Vagina (tissue), 2 donors: ENCODE measurements around the gene PLEKHS1.

Experiments
- POLR2A ChIP-seq, 2 donors: fragments of 450-650 bp; IDR thresholded peaks; one replicate each; pipeline ENCODE4 v1.6.1; 2017; ENCODE audit warnings: antibody characterized with exemption in 2 of 2, mild to moderate bottlenecking in 2 of 2, moderate library complexity in 2 of 2
- POLR2AphosphoS5 ChIP-seq, 2 donors: sonication (generic); formaldehyde crosslinking; IDR thresholded peaks; one replicate each; pipeline ENCODE4 v1.9.0; 2017; ENCODE audit warnings: antibody characterized with exemption in 2 of 2, mild to moderate bottlenecking in 2 of 2, low read depth in 1 of 2; ENCODE audit not compliant: insufficient read depth in 1 of 2
- TF ChIP-seq, protein P1 (sequence below), 3 experiments: fragments of 450-650 bp in 2 of 3; fragments of 200-600 bp in 1 of 3; sonication (generic) in 1 of 3; IDR thresholded peaks; one replicate each; pipeline ENCODE4 v1.5.1; 2017 to 2019; ENCODE audit warnings: antibody characterized with exemption in 3 of 3, mild to moderate bottlenecking in 2 of 3, moderate library complexity in 2 of 3

DNA sequence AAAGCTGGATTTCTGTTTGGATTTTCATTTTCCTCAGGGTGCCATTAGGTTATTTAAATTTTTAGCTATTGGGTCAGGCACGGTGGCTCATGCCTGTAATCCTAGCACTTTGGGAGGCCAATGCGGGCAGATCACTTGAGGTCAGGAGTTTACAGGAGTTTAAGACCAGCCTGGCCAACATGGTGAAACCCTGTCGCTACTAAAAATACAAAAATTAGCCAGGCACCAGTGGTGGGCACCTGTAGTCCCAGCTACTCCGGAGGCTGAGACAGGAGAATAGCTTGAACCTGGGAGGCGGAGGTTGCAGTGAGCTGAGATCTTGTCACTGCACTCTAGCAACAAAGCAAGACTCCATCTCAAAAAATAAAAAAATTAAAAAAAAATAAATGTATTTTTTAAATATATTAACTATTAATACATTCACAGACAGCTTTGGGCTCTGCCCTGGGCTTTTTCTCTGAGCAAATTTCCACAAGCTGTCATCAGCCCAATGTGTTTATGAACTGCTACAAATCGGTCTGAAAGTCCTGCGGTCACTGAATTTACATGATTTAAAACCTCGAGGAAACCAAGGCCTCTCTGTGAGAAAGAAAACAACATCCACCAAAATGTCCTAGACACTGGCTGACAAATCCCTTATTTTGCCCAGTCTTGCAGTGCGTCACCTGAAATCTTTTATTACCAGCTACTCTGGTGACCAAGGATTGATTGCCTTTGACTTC is 19.2 kb upstream of the PLEKHS1 start:
- TF ChIP-seq, protein P1, sequence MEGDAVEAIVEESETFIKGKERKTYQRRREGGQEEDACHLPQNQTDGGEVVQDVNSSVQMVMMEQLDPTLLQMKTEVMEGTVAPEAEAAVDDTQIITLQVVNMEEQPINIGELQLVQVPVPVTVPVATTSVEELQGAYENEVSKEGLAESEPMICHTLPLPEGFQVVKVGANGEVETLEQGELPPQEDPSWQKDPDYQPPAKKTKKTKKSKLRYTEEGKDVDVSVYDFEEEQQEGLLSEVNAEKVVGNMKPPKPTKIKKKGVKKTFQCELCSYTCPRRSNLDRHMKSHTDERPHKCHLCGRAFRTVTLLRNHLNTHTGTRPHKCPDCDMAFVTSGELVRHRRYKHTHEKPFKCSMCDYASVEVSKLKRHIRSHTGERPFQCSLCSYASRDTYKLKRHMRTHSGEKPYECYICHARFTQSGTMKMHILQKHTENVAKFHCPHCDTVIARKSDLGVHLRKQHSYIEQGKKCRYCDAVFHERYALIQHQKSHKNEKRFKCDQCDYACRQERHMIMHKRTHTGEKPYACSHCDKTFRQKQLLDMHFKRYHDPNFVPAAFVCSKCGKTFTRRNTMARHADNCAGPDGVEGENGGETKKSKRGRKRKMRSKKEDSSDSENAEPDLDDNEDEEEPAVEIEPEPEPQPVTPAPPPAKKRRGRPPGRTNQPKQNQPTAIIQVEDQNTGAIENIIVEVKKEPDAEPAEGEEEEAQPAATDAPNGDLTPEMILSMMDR (IDR thresholded peaks at IDR 0.05) = no peak
- TF ChIP-seq POLR2AphosphoS5 (IDR thresholded peaks at IDR 0.05; ENCODE audit: insufficient read depth in 1 of 2, low read depth in 1 of 2) (no peak), POLR2A (IDR thresholded peaks at IDR 0.05) (no peak)
